ENCODE measurements around the gene CBLC.

DNA sequence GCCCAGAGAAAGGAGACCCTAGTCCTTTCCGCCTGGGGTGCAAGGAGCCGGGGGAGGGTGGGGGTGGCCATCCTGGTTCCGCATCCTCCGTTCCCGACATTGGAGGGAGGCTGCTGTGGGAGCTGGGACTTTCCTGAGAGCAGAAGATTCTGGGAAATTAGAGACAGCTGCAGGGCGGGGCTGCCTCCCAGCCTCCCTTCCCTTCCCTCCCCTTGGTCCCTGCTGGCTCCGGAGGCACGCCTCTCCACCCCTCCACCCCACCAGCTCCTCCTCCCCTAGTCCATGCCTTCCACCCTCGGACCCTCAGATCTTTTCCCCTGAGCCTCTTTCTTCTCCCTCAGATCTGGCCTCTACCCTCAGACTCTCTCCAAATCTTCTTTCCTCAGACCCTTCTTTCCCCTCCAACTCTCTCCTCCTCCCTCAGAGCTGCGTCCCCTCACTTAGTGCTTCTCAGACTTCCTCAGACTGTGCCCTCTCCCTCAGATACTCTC, 32.3 kb upstream of the CBLC start:
- TF ChIP-seq, protein P1, sequence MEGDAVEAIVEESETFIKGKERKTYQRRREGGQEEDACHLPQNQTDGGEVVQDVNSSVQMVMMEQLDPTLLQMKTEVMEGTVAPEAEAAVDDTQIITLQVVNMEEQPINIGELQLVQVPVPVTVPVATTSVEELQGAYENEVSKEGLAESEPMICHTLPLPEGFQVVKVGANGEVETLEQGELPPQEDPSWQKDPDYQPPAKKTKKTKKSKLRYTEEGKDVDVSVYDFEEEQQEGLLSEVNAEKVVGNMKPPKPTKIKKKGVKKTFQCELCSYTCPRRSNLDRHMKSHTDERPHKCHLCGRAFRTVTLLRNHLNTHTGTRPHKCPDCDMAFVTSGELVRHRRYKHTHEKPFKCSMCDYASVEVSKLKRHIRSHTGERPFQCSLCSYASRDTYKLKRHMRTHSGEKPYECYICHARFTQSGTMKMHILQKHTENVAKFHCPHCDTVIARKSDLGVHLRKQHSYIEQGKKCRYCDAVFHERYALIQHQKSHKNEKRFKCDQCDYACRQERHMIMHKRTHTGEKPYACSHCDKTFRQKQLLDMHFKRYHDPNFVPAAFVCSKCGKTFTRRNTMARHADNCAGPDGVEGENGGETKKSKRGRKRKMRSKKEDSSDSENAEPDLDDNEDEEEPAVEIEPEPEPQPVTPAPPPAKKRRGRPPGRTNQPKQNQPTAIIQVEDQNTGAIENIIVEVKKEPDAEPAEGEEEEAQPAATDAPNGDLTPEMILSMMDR (IDR thresholded peaks at IDR 0.05), result no peak
- TF ChIP-seq EP300 (IDR thresholded peaks at IDR 0.05; ENCODE audit: borderline replicate concordance in 1 of 2, low read depth in 1 of 2, low read length in 1 of 2) (no peak), JUND (IDR thresholded peaks at IDR 0.05) (no peak), TCF12 (IDR thresholded peaks at IDR 0.05) (peak; percentile 44; the same call in 1 of the 2 replicates), FOSL2 (IDR thresholded peaks at IDR 0.05; ENCODE audit: borderline replicate concordance, low read depth) (no peak), RFX5 (IDR thresholded peaks at IDR 0.05; ENCODE audit: low read length) (no peak), FOXJ3 (CRISPR knock-in tag; IDR thresholded peaks at IDR 0.05) (no peak), SMC3 (IDR thresholded peaks at IDR 0.05; ENCODE audit: low read depth, low read length) (no peak)
- TF ChIP-seq, protein P2, sequence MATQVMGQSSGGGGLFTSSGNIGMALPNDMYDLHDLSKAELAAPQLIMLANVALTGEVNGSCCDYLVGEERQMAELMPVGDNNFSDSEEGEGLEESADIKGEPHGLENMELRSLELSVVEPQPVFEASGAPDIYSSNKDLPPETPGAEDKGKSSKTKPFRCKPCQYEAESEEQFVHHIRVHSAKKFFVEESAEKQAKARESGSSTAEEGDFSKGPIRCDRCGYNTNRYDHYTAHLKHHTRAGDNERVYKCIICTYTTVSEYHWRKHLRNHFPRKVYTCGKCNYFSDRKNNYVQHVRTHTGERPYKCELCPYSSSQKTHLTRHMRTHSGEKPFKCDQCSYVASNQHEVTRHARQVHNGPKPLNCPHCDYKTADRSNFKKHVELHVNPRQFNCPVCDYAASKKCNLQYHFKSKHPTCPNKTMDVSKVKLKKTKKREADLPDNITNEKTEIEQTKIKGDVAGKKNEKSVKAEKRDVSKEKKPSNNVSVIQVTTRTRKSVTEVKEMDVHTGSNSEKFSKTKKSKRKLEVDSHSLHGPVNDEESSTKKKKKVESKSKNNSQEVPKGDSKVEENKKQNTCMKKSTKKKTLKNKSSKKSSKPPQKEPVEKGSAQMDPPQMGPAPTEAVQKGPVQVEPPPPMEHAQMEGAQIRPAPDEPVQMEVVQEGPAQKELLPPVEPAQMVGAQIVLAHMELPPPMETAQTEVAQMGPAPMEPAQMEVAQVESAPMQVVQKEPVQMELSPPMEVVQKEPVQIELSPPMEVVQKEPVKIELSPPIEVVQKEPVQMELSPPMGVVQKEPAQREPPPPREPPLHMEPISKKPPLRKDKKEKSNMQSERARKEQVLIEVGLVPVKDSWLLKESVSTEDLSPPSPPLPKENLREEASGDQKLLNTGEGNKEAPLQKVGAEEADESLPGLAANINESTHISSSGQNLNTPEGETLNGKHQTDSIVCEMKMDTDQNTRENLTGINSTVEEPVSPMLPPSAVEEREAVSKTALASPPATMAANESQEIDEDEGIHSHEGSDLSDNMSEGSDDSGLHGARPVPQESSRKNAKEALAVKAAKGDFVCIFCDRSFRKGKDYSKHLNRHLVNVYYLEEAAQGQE (IDR thresholded peaks at IDR 0.05; ENCODE audit: low read depth, low read length), result no peak
- TF ChIP-seq, protein P3, sequence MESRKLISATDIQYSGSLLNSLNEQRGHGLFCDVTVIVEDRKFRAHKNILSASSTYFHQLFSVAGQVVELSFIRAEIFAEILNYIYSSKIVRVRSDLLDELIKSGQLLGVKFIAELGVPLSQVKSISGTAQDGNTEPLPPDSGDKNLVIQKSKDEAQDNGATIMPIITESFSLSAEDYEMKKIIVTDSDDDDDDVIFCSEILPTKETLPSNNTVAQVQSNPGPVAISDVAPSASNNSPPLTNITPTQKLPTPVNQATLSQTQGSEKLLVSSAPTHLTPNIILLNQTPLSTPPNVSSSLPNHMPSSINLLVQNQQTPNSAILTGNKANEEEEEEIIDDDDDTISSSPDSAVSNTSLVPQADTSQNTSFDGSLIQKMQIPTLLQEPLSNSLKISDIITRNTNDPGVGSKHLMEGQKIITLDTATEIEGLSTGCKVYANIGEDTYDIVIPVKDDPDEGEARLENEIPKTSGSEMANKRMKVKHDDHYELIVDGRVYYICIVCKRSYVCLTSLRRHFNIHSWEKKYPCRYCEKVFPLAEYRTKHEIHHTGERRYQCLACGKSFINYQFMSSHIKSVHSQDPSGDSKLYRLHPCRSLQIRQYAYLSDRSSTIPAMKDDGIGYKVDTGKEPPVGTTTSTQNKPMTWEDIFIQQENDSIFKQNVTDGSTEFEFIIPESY (IDR thresholded peaks at IDR 0.05; ENCODE audit: borderline replicate concordance, low read depth), result no peak

All from SK-N-SH (cell line).